H1 (cell line): ENCODE results near the gene SUCLG2. TPM values are rescaled to one million over a fixed set of nuclear protein-coding genes. Genes with fewer than 3 reads are reported as not detected.

Source experiments
- CTCF ChIA-PET: fragments of 300-600 bp; sonication (Branson Sonifier 250); formaldehyde crosslinking; loops from one replicate; lab custom pipeline; 2021; ENCODE audit not compliant: partially characterized antibody; lab: Charles Lee
- POLR2A ChIA-PET: fragments of 300-600 bp; sonication (Branson Sonifier 250); formaldehyde crosslinking; loops from one replicate; lab custom pipeline; 2021; ENCODE audit warnings: inconsistent platforms; ENCODE audit not compliant: partially characterized antibody; lab: Charles Lee
- DNase-seq, 2 experiments: peaks; one replicate each; pipeline versions ENCODE4 v3.0.0 to v3.0.0-alpha.2; 2010 to 2022; ENCODE audit warnings: low spot score in 2 of 2, low read depth in 1 of 2, mixed read lengths in 1 of 2
- FAIRE-seq: peaks from 2 replicates; lab custom pipeline; 2011; peaks lifted over from hg19 to GRCh38; lab: Jason Lieb, UNC
- H2AFZ ChIP-seq: 2 replicates; pipeline ENCODE4 v1.8.1; 2012; ENCODE audit warnings: low read length, inconsistent platforms
- H2AK5ac ChIP-seq: 2 replicates; pipeline ENCODE4 v1.6.1; 2013; ENCODE audit warnings: low read depth, low read length
- H2BK120ac ChIP-seq: replicated peaks from 2 replicates; pipeline ENCODE3; 2013; ENCODE audit warnings: low read depth, low read length, inconsistent platforms
- H2BK12ac ChIP-seq: 2 replicates; pipeline ENCODE4 v1.6.1; 2013; ENCODE audit warnings: low read depth, low read length
- H2BK15ac ChIP-seq: 2 replicates; pipeline ENCODE4 v1.6.1; 2013; ENCODE audit warnings: low read length
- H2BK20ac ChIP-seq: 2 replicates; pipeline ENCODE4 v1.6.1; 2013; ENCODE audit warnings: low read length
- H2BK5ac ChIP-seq: 2 replicates; pipeline ENCODE4 v1.6.1; 2013; ENCODE audit warnings: low read depth, low read length
- H3K14ac ChIP-seq: 2 replicates; pipeline ENCODE4 v1.6.1; 2013; ENCODE audit warnings: inconsistent platforms; ENCODE audit not compliant: insufficient read length
- H3K18ac ChIP-seq: 2 replicates; pipeline ENCODE4 v1.6.1; 2013; ENCODE audit warnings: low read length; ENCODE audit errors: extremely low read depth
- H3K23ac ChIP-seq: 2 replicates; pipeline ENCODE4 v1.6.1; 2013; ENCODE audit warnings: inconsistent platforms; ENCODE audit not compliant: insufficient read length
- H3K23me2 ChIP-seq: 2 replicates; pipeline ENCODE4 v1.6.1; 2013; ENCODE audit warnings: low read depth, low read length
- H3K27ac ChIP-seq: 2 replicates; pipeline ENCODE4 v1.6.1; 2011; ENCODE audit warnings: low read depth, low read length, inconsistent platforms
- H3K27me3 ChIP-seq, 4 experiments: replicated peaks in 1 of 4; 1 replicate in 1 of 4; 2 replicates in 3 of 4; pipeline versions ENCODE4 v1.6.1 to v1.8.1; 2011 to 2013; ENCODE audit warnings: low read length in 3 of 4, mild to moderate bottlenecking in 3 of 4, inconsistent platforms in 2 of 4, mixed read lengths in 2 of 4, moderate library complexity in 1 of 4; ENCODE audit not compliant: control insufficient read depth in 3 of 4, insufficient read depth in 3 of 4; ENCODE audit errors: extremely low read depth in 1 of 4
- H3K36me3 ChIP-seq, 4 experiments: 2 replicates each; pipeline versions ENCODE4 v1.6.1 to v1.8.1; 2011 to 2013; ENCODE audit warnings: mild to moderate bottlenecking in 4 of 4, low read length in 3 of 4, moderate library complexity in 2 of 4, control low read depth in 1 of 4, inconsistent platforms in 1 of 4; ENCODE audit not compliant: insufficient read depth in 4 of 4, control insufficient read depth in 2 of 4
- H3K4ac ChIP-seq: replicated peaks from 2 replicates; pipeline ENCODE3; 2013; ENCODE audit warnings: low read length, low read depth, mixed read lengths, inconsistent platforms; ENCODE audit not compliant: insufficient read length
- H3K4me1 ChIP-seq, 4 experiments: replicated peaks in 1 of 4; 1 replicate in 1 of 4; 2 replicates in 3 of 4; pipeline versions ENCODE4 v1.6.1 to v1.8.1; 2011 to 2013; ENCODE audit warnings: low read length in 3 of 4, inconsistent platforms in 2 of 4, mixed read lengths in 1 of 4; ENCODE audit not compliant: insufficient read depth in 4 of 4, control insufficient read depth in 3 of 4
- H3K4me2 ChIP-seq, 2 experiments: 2 replicates each; pipeline versions ENCODE4 v1.6.1 to v1.8.1; 2011 to 2013; ENCODE audit warnings: low read depth in 2 of 2, low read length in 2 of 2, control low read depth in 1 of 2, inconsistent platforms in 1 of 2, mild to moderate bottlenecking in 1 of 2; ENCODE audit not compliant: insufficient read depth in 1 of 2
- H3K4me3 ChIP-seq, 4 experiments: fragments of 200-600, 300-600 bp in 1 of 4; sonication (generic), shearing (Covaris generic), sonication (Bioruptor Twin) in 1 of 4; 2 replicates each; pipeline versions ENCODE4 v1.5.1 to v1.8.1; 2011 to 2016; ENCODE audit warnings: low read length in 4 of 4, low read depth in 3 of 4, control low read depth in 2 of 4, inconsistent platforms in 2 of 4, mild to moderate bottlenecking in 2 of 4, mixed read lengths in 1 of 4, moderate library complexity in 1 of 4; ENCODE audit not compliant: insufficient read depth in 2 of 4; ENCODE audit errors: extremely low read depth in 1 of 4
- H3K56ac ChIP-seq: replicated peaks from 2 replicates; pipeline ENCODE3; 2013; ENCODE audit warnings: low read depth, mild to moderate bottlenecking, mixed read lengths, low read length, inconsistent platforms; ENCODE audit not compliant: insufficient read length
- H3K79me1 ChIP-seq: 2 replicates; pipeline ENCODE4 v1.6.1; 2013; ENCODE audit warnings: low read depth, low read length, control low read depth
- H3K79me2 ChIP-seq, 2 experiments: 2 replicates each; pipeline versions ENCODE4 v1.6.1 to v1.8.1; 2012 to 2013; ENCODE audit warnings: low read length in 2 of 2, mild to moderate bottlenecking in 2 of 2, inconsistent platforms in 1 of 2; ENCODE audit not compliant: insufficient read depth in 2 of 2, control insufficient read depth in 1 of 2
- H3K9ac ChIP-seq, 4 experiments: replicated peaks in 1 of 4; 1 replicate in 1 of 4; 2 replicates in 3 of 4; pipeline versions ENCODE4 v1.6.1 to v1.8.1; 2011 to 2013; ENCODE audit warnings: low read depth in 3 of 4, low read length in 3 of 4, control low read depth in 2 of 4, mild to moderate bottlenecking in 2 of 4, moderate library complexity in 2 of 4, inconsistent platforms in 1 of 4; ENCODE audit errors: extremely low read depth in 1 of 4
- H3K9me3 ChIP-seq, 2 experiments: 2 replicates each; pipeline versions ENCODE4 v1.6.1 to v1.8.1; 2012 to 2013; ENCODE audit warnings: mild to moderate bottlenecking in 2 of 2, moderate library complexity in 2 of 2, control low read depth in 1 of 2, inconsistent platforms in 1 of 2, low read depth in 1 of 2, low read length in 1 of 2, mixed read lengths in 1 of 2; ENCODE audit not compliant: insufficient read depth in 2 of 2
- H4K20me1 ChIP-seq, 2 experiments: replicated peaks in 1 of 2; 2 replicates each; pipeline versions ENCODE3 to v1.8.1; 2011 to 2013; ENCODE audit warnings: inconsistent platforms in 2 of 2, low read length in 2 of 2, mild to moderate bottlenecking in 1 of 2; ENCODE audit not compliant: insufficient read depth in 2 of 2, control insufficient read depth in 1 of 2
- H4K5ac ChIP-seq: 2 replicates; pipeline ENCODE4 v1.6.1; 2013; ENCODE audit warnings: low read length, low read depth, mixed read lengths, inconsistent platforms; ENCODE audit not compliant: insufficient read length
- H4K8ac ChIP-seq: 2 replicates; pipeline ENCODE4 v1.8.0; 2013; ENCODE audit warnings: mild to moderate bottlenecking, moderate library complexity, low read length, inconsistent platforms; ENCODE audit not compliant: insufficient read depth; ENCODE audit errors: extremely low read depth
- H4K91ac ChIP-seq: replicated peaks from 2 replicates; pipeline ENCODE3; 2013; ENCODE audit warnings: low read length, mixed read lengths, inconsistent platforms; ENCODE audit not compliant: insufficient read length
- CBX5 ChIP-seq: fragments of 300-800, 300-1000 bp; sonication (generic); IDR thresholded peaks from 2 replicates; pipeline ENCODE4 v1.7.1; 2016; ENCODE audit warnings: antibody characterized with exemption, low read length, low read depth
- FOSL1 ChIP-seq: IDR thresholded peaks from 2 replicates; pipeline ENCODE4 v1.6.1; 2011; ENCODE audit warnings: mild to moderate bottlenecking, low read depth, low read length, moderate library complexity; ENCODE audit not compliant: insufficient read depth
- GTF2F1 ChIP-seq: IDR thresholded peaks from 2 replicates; pipeline ENCODE4 v1.6.1; 2012; ENCODE audit warnings: low read depth, low read length, improper control_type of control experiment, borderline replicate concordance
- KDM5A ChIP-seq: fragments of 200-600 bp; IDR thresholded peaks from 2 replicates; pipeline ENCODE4 v1.7.1; 2012; ENCODE audit warnings: mild to moderate bottlenecking, low read length, inconsistent platforms, mixed read lengths
- POLR2A ChIP-seq, 2 experiments: IDR thresholded peaks; 1 replicate in 1 of 2; 2 replicates in 1 of 2; pipeline ENCODE4 v1.6.1; 2011; ENCODE audit warnings: low read depth in 2 of 2, low read length in 2 of 2, mild to moderate bottlenecking in 2 of 2; ENCODE audit errors: control extremely low read depth in 1 of 2
- POU5F1 ChIP-seq: IDR thresholded peaks from 2 replicates; pipeline ENCODE4 v1.6.1; 2011; ENCODE audit warnings: low read depth, mild to moderate bottlenecking, low read length, moderate library complexity
- RAD21 ChIP-seq, 2 experiments: IDR thresholded peaks in 1 of 2; conservative IDR thresholded peaks in 1 of 2; 2 replicates each; pipeline ENCODE4 v1.6.1; 2011; ENCODE audit warnings: low read depth in 2 of 2, low read length in 2 of 2, improper control_type of control experiment in 1 of 2, inconsistent platforms in 1 of 2, mild to moderate bottlenecking in 1 of 2, moderate library complexity in 1 of 2
- RFX5 ChIP-seq: IDR thresholded peaks from 2 replicates; pipeline ENCODE4 v1.6.1; 2011; ENCODE audit warnings: low read depth, low read length, improper control_type of control experiment, borderline replicate concordance
- SAP30 ChIP-seq: fragments of 300-600 bp; sonication (generic); IDR thresholded peaks from 2 replicates; pipeline ENCODE4 v1.7.1; 2012; ENCODE audit warnings: low read length, moderate library complexity, mild to moderate bottlenecking, inconsistent platforms; ENCODE audit not compliant: insufficient read depth, insufficient replicate concordance
- SIRT6 ChIP-seq: IDR thresholded peaks from one replicate; pipeline ENCODE4 v1.7.1; 2012; ENCODE audit warnings: low read length, inconsistent platforms
- SP1 ChIP-seq: IDR thresholded peaks from 2 replicates; pipeline ENCODE4 v1.6.1; 2011; ENCODE audit warnings: low read depth, low read length
- SP2 ChIP-seq: IDR thresholded peaks from 2 replicates; pipeline ENCODE4 v1.6.1; 2012; ENCODE audit warnings: mild to moderate bottlenecking, low read length, inconsistent platforms
- SUZ12 ChIP-seq: fragments of 200-600 bp; sonication (generic); IDR thresholded peaks from 2 replicates; pipeline ENCODE4 v1.6.1; 2012; ENCODE audit warnings: mild to moderate bottlenecking, inconsistent platforms, low read length, moderate library complexity, mixed read lengths
- TCF12 ChIP-seq: IDR thresholded peaks from 2 replicates; pipeline ENCODE4 v1.6.1; 2011; ENCODE audit warnings: low read depth, mild to moderate bottlenecking, low read length
- YY1 ChIP-seq: IDR thresholded peaks from 2 replicates; pipeline ENCODE4 v1.6.1; 2011; ENCODE audit warnings: low read depth, mild to moderate bottlenecking, low read length
- WGBS, 2 experiments: shearing (Covaris generic) in 1 of 2; methylation state at CpG; one replicate each; pipeline versions ENCODE4 v1.1.6 to v1.1.7; 2013 to 2015; ENCODE audit warnings: low lambda C conversion rate in 2 of 2, mixed read lengths in 2 of 2, inconsistent platforms in 1 of 2, low coverage in 1 of 2, missing lambda C conversion rate in 1 of 2; ENCODE audit not compliant: insufficient replicate concordance in 2 of 2, insufficient coverage in 1 of 2, insufficient read length in 1 of 2; ENCODE audit errors: extremely low coverage in 1 of 2, missing lambda C conversion rate in 1 of 2; 5-methylcytosine and 5-hydroxymethylcytosine counted together
- polyA plus RNA-seq, 7 experiments: library from polyadenylated mRNA; depleted of rRNA in 3 of 7; stranded (reverse) in 5 of 7; unstranded in 2 of 7; fragments of >200 nt in 5 of 7; fragments of 200-250 nt in 2 of 7; gene quantifications; 1 replicate in 5 of 7; 2 replicates in 1 of 7; 4 replicates in 1 of 7; pipeline versions ENCODE4 v1.2.1 to v1.2.3, GENCODE V29; 2011 to 2013; ENCODE audit warnings: missing spikeins in 2 of 7, mixed read lengths in 2 of 7
- total RNA-seq: library from RNA; stranded (reverse); fragmentation: NEBNext Ultra II Directional; extraction: Animal tissue kit (Norgen Biotek cat#: 25700); gene quantifications from 2 replicates; pipeline ENCODE4 v1.2.1, GENCODE V29; 2021
- TF ChIP-seq, protein P1 (sequence below): IDR thresholded peaks from 2 replicates; pipeline ENCODE4 v1.6.1; 2012; ENCODE audit warnings: inconsistent platforms

Gene SUCLG2
- total and polyA plus RNA-seq, 2 of the 8 experiments (the other 6 are each of a cell fraction or from before 2014, with no cell fraction given), result 12.9 to 46.2 TPM

DNA sequence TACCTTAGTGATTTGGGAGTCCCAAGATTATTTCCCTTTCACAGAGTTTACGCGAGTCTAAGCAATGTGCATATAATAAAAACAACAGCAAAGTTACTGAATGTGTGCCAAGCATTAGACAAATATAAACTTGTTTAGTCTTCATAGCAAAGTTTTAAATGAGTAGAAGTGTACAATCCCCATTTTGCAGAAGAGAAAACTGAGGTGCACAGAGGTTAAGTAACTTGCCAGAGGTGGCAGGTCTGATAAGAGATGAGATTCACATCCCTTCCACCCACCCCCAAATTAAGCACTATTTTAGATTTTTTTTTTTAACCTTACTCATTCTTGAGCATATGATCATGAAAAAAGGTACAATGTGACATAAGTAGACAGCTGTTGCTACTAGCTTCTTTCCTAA, 2.2 kb upstream of the SUCLG2 start:
- Histone ChIP-seq H2AFZ (no peak overlapping the region), H3K9me3 (no peaks in the 10 kb centered on the region), H3K23ac (no peak overlapping the region), H4K8ac (no peak overlapping the region), H3K56ac (no peak overlapping the region), H3K79me1 (peaks cover 5% of the 10 kb centered on the region), H2BK20ac (no peak overlapping the region), H2AK5ac (no peak overlapping the region), H3K23me2 (peaks cover 6% of the 10 kb centered on the region), H3K14ac (no peak overlapping the region), H3K4me1 (peaks cover 3 to 9% (median 6%) of the 10 kb centered on the region in 4 experiments), H3K18ac (no peak overlapping the region), H4K91ac (no peak overlapping the region), H3K4me3 (no peak overlapping the region), H3K27me3 (no peaks in the 10 kb centered on the region), H3K79me2 (peaks cover 0 to 6% of the 10 kb centered on the region in 2 experiments; a peak in 2 of 4 replicates), H2BK12ac (no peak overlapping the region), H4K20me1 (no peaks in the 10 kb centered on the region), H3K27ac (no peak overlapping the region), H3K4me2 (no peak overlapping the region), H2BK5ac (no peak overlapping the region), H4K5ac (no peak overlapping the region), H2BK15ac (no peak overlapping the region), H3K36me3 (no peaks in the 10 kb centered on the region), H3K4ac (no peak overlapping the region), H2BK120ac (no peak overlapping the region), H3K9ac (no peak overlapping the region)
- FAIRE-seq (no peak), DNase-seq (no peak)
- ChIA-PET CTCF (interaction anchor here (0.9 to 1.0 kb wide), 2 partner anchors 9 to 19 kb away, joined by 3 read pairs; no protein-coding TSS in a partner anchor), POLR2A (no interaction called here)
- WGBS, 2 experiments, result 93% methylated on average over 2 of the region's 2 CpGs; no CpG with 5 or more reads in 1 of the 2 experiments
- TF ChIP-seq CBX5, result no peak
- no peak for TF ChIP-seq TCF12
- no peak for TF ChIP-seq KDM5A
- TF ChIP-seq SP1, result no peak
- no peak for TF ChIP-seq SIRT6
- TF ChIP-seq, protein P1, sequence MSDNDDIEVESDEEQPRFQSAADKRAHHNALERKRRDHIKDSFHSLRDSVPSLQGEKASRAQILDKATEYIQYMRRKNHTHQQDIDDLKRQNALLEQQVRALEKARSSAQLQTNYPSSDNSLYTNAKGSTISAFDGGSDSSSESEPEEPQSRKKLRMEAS, result no peak
- no peak for TF ChIP-seq GTF2F1
- TF ChIP-seq SUZ12, result no peak
- no peak for TF ChIP-seq YY1
- TF ChIP-seq RAD21 (IDR thresholded peaks at IDR 0.05 in 1 of 2, conservative IDR thresholded peaks at IDR 0.05 in 1 of 2; ENCODE audit: low read depth in 2 of 2, low read length in 2 of 2), result no peak
- no peak for TF ChIP-seq SAP30
- TF ChIP-seq SP2, result no peak
- no peak for TF ChIP-seq FOSL1
- TF ChIP-seq RFX5, result no peak
- TF ChIP-seq POLR2A (IDR thresholded peaks at IDR 0.05; ENCODE audit: control extremely low read depth in 1 of 2, low read depth in 2 of 2, low read length in 2 of 2), result no peak
- no peak for TF ChIP-seq POU5F1
